GM18867 (cell line): ENCODE data around the gene NDST1.

Experiments used
- ATAC-seq: cut with Tn5 transposase; IDR thresholded peaks from one replicate; pipeline ENCODE4 v1.9.1; 2021; ENCODE audit warnings: mild to moderate bottlenecking, moderate library complexity; ENCODE audit not compliant: unreplicated experiment

The NDST1 gene

GRCh38 chr5:150561571-150562275 lies 53.8 kb downstream of the NDST1 start:
- no peak for ATAC-seq

- no peak for ATAC-seq
These were observed 54.9 kb downstream of the NDST1 start for GRCh38 chr5:150562832-150563231.

GRCh38 chr5:150565868-150566267 lies 57.9 kb downstream of the NDST1 start:
- no peak for ATAC-seq

- no peak for ATAC-seq
These were observed 59.2 kb downstream of the NDST1 start for GRCh38 chr5:150567031-150567717.

- no peak for ATAC-seq
These were observed 60.7 kb downstream of the NDST1 start for GRCh38 chr5:150568663-150569062.

GRCh38 chr5:150570333-150570732 lies 62.4 kb downstream of the NDST1 start:
- no peak for ATAC-seq

- ATAC-seq: no peak
These were observed 63.9 kb downstream of the NDST1 start for GRCh38 chr5:150571836-150572235.

GRCh38 chr5:150573216-150573615 lies 65.3 kb downstream of the NDST1 start:
- no peak for ATAC-seq

GRCh38 chr5:150573867-150574817 lies 66.2 kb downstream of the NDST1 start:
- ATAC-seq: no peak

- ATAC-seq: no peak
These were observed 67.1 kb downstream of the NDST1 start for GRCh38 chr5:150574818-150575547.

GRCh38 chr5:150575745-150576448 lies 68.0 kb downstream of the NDST1 start:
- no peak for ATAC-seq

GRCh38 chr5:150576449-150576949 lies 68.6 kb downstream of the NDST1 start:
- ATAC-seq: no peak

- no peak for ATAC-seq
These were observed 69.6 kb downstream of the NDST1 start for GRCh38 chr5:150577378-150578139.

GRCh38 chr5:150578781-150579461 lies 71.0 kb downstream of the NDST1 start:
- ATAC-seq: no peak

- no peak for ATAC-seq
These were observed 71.8 kb downstream of the NDST1 start for GRCh38 chr5:150579462-150580400.

GRCh38 chr5:150580917-150581316 lies 73.0 kb downstream of the NDST1 start:
- no peak for ATAC-seq

GRCh38 chr5:150582241-150583109 lies 74.5 kb downstream of the NDST1 start:
- ATAC-seq: no peak
